Peyer's patch (tissue), 4 donors: ENCODE data around the gene CDH23.

Experiments used
- POLR2A ChIP-seq, 2 donors: fragments of 450-650 bp; IDR thresholded peaks; one replicate each; pipeline ENCODE4 v1.5.1; 2017; ENCODE audit warnings: antibody characterized with exemption in 2 of 2, mild to moderate bottlenecking in 2 of 2, moderate library complexity in 2 of 2
- TF ChIP-seq, protein P1 (sequence below), 6 experiments: fragments of 450-650 bp in 4 of 6; fragments of 200-600 bp in 2 of 6; sonication (generic) in 1 of 6; IDR thresholded peaks; one replicate each; pipeline ENCODE4 v1.5.1; 2017 to 2019; ENCODE audit warnings: antibody characterized with exemption in 6 of 6, mild to moderate bottlenecking in 3 of 6, moderate library complexity in 1 of 6

GRCh38 chr10:71453186-71453585, 56.5 kb downstream of the CDH23 start:
- TF ChIP-seq, protein P1, sequence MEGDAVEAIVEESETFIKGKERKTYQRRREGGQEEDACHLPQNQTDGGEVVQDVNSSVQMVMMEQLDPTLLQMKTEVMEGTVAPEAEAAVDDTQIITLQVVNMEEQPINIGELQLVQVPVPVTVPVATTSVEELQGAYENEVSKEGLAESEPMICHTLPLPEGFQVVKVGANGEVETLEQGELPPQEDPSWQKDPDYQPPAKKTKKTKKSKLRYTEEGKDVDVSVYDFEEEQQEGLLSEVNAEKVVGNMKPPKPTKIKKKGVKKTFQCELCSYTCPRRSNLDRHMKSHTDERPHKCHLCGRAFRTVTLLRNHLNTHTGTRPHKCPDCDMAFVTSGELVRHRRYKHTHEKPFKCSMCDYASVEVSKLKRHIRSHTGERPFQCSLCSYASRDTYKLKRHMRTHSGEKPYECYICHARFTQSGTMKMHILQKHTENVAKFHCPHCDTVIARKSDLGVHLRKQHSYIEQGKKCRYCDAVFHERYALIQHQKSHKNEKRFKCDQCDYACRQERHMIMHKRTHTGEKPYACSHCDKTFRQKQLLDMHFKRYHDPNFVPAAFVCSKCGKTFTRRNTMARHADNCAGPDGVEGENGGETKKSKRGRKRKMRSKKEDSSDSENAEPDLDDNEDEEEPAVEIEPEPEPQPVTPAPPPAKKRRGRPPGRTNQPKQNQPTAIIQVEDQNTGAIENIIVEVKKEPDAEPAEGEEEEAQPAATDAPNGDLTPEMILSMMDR (IDR thresholded peaks at IDR 0.05) = no peak
- no peak for TF ChIP-seq POLR2A (IDR thresholded peaks at IDR 0.05)
